Heart right ventricle (tissue), 16 donors: Measurements from ENCODE around the gene SND1. TPM values are rescaled to one million over a fixed set of nuclear protein-coding genes. Genes with fewer than 3 reads are reported as not detected.

Experiments used
- ATAC-seq, 8 donors: fragments of 200-7000 bp; cut with Tn5 transposase; one replicate each; pipeline ENCODE4 v1.9.1; 2020; ENCODE audit warnings: mild to moderate bottlenecking in 8 of 8, moderate library complexity in 8 of 8, moderate number of reproducible peaks in 1 of 8
- DNase-seq, 2 donors: peaks; one replicate each; pipeline ENCODE4 v3.0.0-alpha.2; 2020
- H3K27ac ChIP-seq, 10 donors: fragments of 200-600 bp; sonication (generic) in 2 of 10; one replicate each; pipeline versions ENCODE4 v1.5.0 to v1.8.0; 2020 to 2022; ENCODE audit warnings: mild to moderate bottlenecking in 3 of 10
- H3K27me3 ChIP-seq, 7 donors: fragments of 200-600 bp; one replicate each; pipeline ENCODE4 v1.8.0; 2021 to 2022; ENCODE audit warnings: mild to moderate bottlenecking in 2 of 7
- H3K36me3 ChIP-seq, 9 donors: fragments of 200-600 bp; sonication (generic) in 1 of 9; one replicate each; pipeline versions ENCODE4 v1.5.0 to v1.8.0; 2020 to 2022; ENCODE audit warnings: mild to moderate bottlenecking in 2 of 9
- H3K4me1 ChIP-seq, 9 donors: fragments of 200-600 bp; sonication (generic) in 1 of 9; one replicate each; pipeline versions ENCODE4 v1.5.0 to v1.8.0; 2020 to 2022; ENCODE audit warnings: mild to moderate bottlenecking in 4 of 9
- H3K4me3 ChIP-seq, 10 donors: fragments of 200-600 bp; sonication (generic) in 2 of 10; one replicate each; pipeline versions ENCODE4 v1.5.0 to v1.8.0; 2020 to 2022; ENCODE audit warnings: mild to moderate bottlenecking in 7 of 10, moderate library complexity in 2 of 10
- H3K9me3 ChIP-seq, 11 donors: fragments of 200-600 bp in 10 of 11; sonication (generic) in 2 of 11; one replicate each; pipeline versions ENCODE4 v1.5.0 to v1.8.0; 2013 to 2022; ENCODE audit warnings: mild to moderate bottlenecking in 2 of 11, control low read depth in 1 of 11, moderate library complexity in 1 of 11
- CTCF ChIP-seq, 9 donors: fragments of 200-600 bp; sonication (generic) in 2 of 9; IDR thresholded peaks; one replicate each; pipeline versions ENCODE4 v1.5.0 to v1.8.0; 2021 to 2022; ENCODE audit warnings: antibody characterized with exemption in 9 of 9, mild to moderate bottlenecking in 5 of 9, moderate library complexity in 1 of 9
- WGBS, 2 donors: extraction: QIAGEN DNeasy Blood & Tissue Kit; methylation state at CpG; one replicate each; pipeline ENCODE4 v1.1.7; 2013; ENCODE audit warnings: inconsistent platforms in 1 of 2; 5-methylcytosine and 5-hydroxymethylcytosine counted together
- intact Hi-C, 10 donors: fragments of 100-400 bp; cut with DNase I; formaldehyde crosslinking; loops; one replicate each; pipeline versions ENCODE4 v1.11.1 to v1.14.2; 2022
- polyA plus RNA-seq, 2 donors: library from polyadenylated mRNA; stranded (reverse); fragments of 200-250 nt; gene quantifications; one replicate each; pipeline ENCODE4 v1.2.3, GENCODE V29; 2013
- total RNA-seq, 10 donors: library from RNA; stranded (reverse); fragmentation: NEBNext Ultra II Directional in 3 of 10; extraction: Animal tissue kit (Norgen Biotek cat#: 25700) in 3 of 10; gene quantifications; one replicate each; pipeline versions ENCODE4 v1.2.1 to v1.2.4, GENCODE V29; 2021 to 2023
- donor health status: Arrhythmogenic right ventricular cardiomyopathy.
- donor health status: ischemic (EF 13 %, LVEDD 7.1; RV severe dilation, severe dysfunction).
- donor health status: healthy with polysubstance abuse.
- donor health status: DM: no; HTN: yes; CAD: no.
- donor health status: DM: no; HTN: no; CAD: no.
- donor health status: ischemic (EF 25% LVEDD 6.9; RV normal size, moderate dysfunction).
- donor health status: ischemic (EF 25% LVEDD 5.7; RV mildly dilated, moderate dysfunction).
- donor health status: healthy.
- donor health status: DM: yes; HTN: yes; CAD: no.
- donor health status: Ischemic cardiomyopathy.
- donor health status: ischemic (EF 35%, LVEDD 5.7; RV mildly dilated, moderate dysfunction).
- donor health status: nonischemic (EF 11% LVEDD 7.7; RV severe dilation, severe dysfunction).
- donor health status: DM: yes; HTN: yes; CAD: no.
- donor health status: PGD.
- donor health status: ischemic (EF 29% LVEDD 5.4; RV normal size, mild dysfunction).
- donor health status: nonischemic (EF 23%, LVEDD 6.1; RV moderate dilation, normal function).

SND1 gene
- total and polyA plus RNA-seq, 12 donors: 39.9 to 107 (median 80.8) TPM

- Histone ChIP-seq H3K4me3 (no peak overlapping the region), H3K27ac (no peak overlapping the region), H3K36me3 (no peaks in the 10 kb centered on the region), H3K4me1 (peaks cover 0 to 47% (median 8%) of the 10 kb centered on the region in 9 donors), H3K9me3 (no peaks in the 10 kb centered on the region), H3K27me3 (no peaks in the 10 kb centered on the region)
- no peak for TF ChIP-seq CTCF (IDR thresholded peaks at IDR 0.05)
- no peak for ATAC-seq
- WGBS, 2 donors: 92 to 97% methylated on average over 1 of the region's 1 CpG
- DNase-seq: no peak
- intact Hi-C loops: no loop called here
These were observed 128.5 kb downstream of the SND1 start for GRCh38 chr7:127780489-127780888.

- Histone ChIP-seq H3K4me3 (no peak overlapping the region), H3K4me1 (peaks cover 0 to 47% (median 8%) of the 10 kb centered on the region in 9 donors), H3K27ac (no peak overlapping the region), H3K27me3 (no peaks in the 10 kb centered on the region), H3K36me3 (no peaks in the 10 kb centered on the region), H3K9me3 (no peaks in the 10 kb centered on the region)
- DNase-seq (no peak), ATAC-seq (no peak)
- WGBS, 2 donors: 57 to 70% methylated on average over 4 of the region's 4 CpGs
- no peak for TF ChIP-seq CTCF (IDR thresholded peaks at IDR 0.05)
- intact Hi-C loops: no loop called here
These were observed 129.1 kb downstream of the SND1 start for GRCh38 chr7:127781081-127781480.

GRCh38 chr7:127782075-127782474 is 130.1 kb downstream of the SND1 start:
- intact Hi-C loops: no loop called here
- Histone ChIP-seq H3K4me3 (no peak overlapping the region), H3K9me3 (no peaks in the 10 kb centered on the region), H3K27me3 (no peaks in the 10 kb centered on the region), H3K4me1 (peaks cover 0 to 47% (median 8%) of the 10 kb centered on the region in 9 donors), H3K36me3 (no peaks in the 10 kb centered on the region), H3K27ac (no peak overlapping the region)
- no peak for DNase-seq
- no peak for TF ChIP-seq CTCF (IDR thresholded peaks at IDR 0.05)
- no peak for ATAC-seq

- WGBS, 2 donors: 60 to 64% methylated on average over 3 of the region's 3 CpGs
These were observed 130.9 kb downstream of the SND1 start for GRCh38 chr7:127782654-127783559.

More at GRCh38 chr7:127782654-127783559, 130.9 kb downstream of the SND1 start:
- Histone ChIP-seq H3K4me3 (no peak overlapping the region), H3K36me3 (no peaks in the 10 kb centered on the region), H3K27ac (peak overlapping the region in 1 of 10 donors; percentile 37), H3K9me3 (no peaks in the 10 kb centered on the region), H3K4me1 (peaks cover 0 to 56% (median 8%) of the 10 kb centered on the region in 9 donors), H3K27me3 (no peaks in the 10 kb centered on the region)
- intact Hi-C loops: no loop called here
- ATAC-seq: peak in 3 of 8 donors; percentile 29 to 48 (median 39)
- no peak for TF ChIP-seq CTCF (IDR thresholded peaks at IDR 0.05)
- DNase-seq: no peak
